ENCODE results near the gene ADK. TPM values are rescaled to one million over a fixed set of nuclear protein-coding genes. Genes with fewer than 3 reads are reported as not detected.
A peak's percentile ranks its signal among the peaks of the same experiment; 100 is the strongest.

The ADK gene
- total and polyA plus RNA-seq, 2 donors from 2014 or later: 33.0 to 38.3 TPM

GRCh38 chr10:74753442-74754211, 602.6 kb downstream of the ADK start:
- Histone ChIP-seq H3K9me3 (ENCODE audit: control insufficient read depth in 2 of 3, insufficient read depth in 1 of 3, low read length in 3 of 3) (no peaks in the 10 kb centered on the region), H3K27ac (ENCODE audit: low read depth in 2 of 2, low read length in 2 of 2) (no peak overlapping the region), H3K4me3 (ENCODE audit: low read length in 3 of 3) (no peak overlapping the region), H3K4me1 (ENCODE audit: control insufficient read depth in 2 of 3, insufficient read depth in 2 of 3, low read depth in 1 of 3, low read length in 3 of 3) (no peaks in the 10 kb centered on the region), H3K36me3 (ENCODE audit: control insufficient read depth in 2 of 3, insufficient read depth in 3 of 3, low read length in 3 of 3) (no peaks in the 10 kb centered on the region), H3K27me3 (ENCODE audit: control insufficient read depth, insufficient read depth, low read length) (no peaks in the 10 kb centered on the region), H3K9ac (ENCODE audit: low read length in 3 of 3) (no peak overlapping the region)
- intact Hi-C loops (cut with DNase I): no loop called here
- FAIRE-seq (no peak), DNase-seq (peak in 3 of 5 donors; percentile 22 to 78 (median 52))
- no peak for TF ChIP-seq CTCF (IDR thresholded peaks at IDR 0.05; ENCODE audit: borderline replicate concordance, extremely low read depth, insufficient read depth)

- Histone ChIP-seq H3K4me3 (ENCODE audit: low read length in 3 of 3) (no peak overlapping the region), H3K27me3 (ENCODE audit: control insufficient read depth, insufficient read depth, low read length) (no peaks in the 10 kb centered on the region), H3K9ac (ENCODE audit: low read length in 3 of 3) (no peak overlapping the region), H3K9me3 (ENCODE audit: control insufficient read depth in 2 of 3, insufficient read depth in 1 of 3, low read length in 3 of 3) (no peaks in the 10 kb centered on the region), H3K27ac (ENCODE audit: low read depth in 2 of 2, low read length in 2 of 2) (no peak overlapping the region), H3K4me1 (ENCODE audit: control insufficient read depth in 2 of 3, insufficient read depth in 2 of 3, low read depth in 1 of 3, low read length in 3 of 3) (no peaks in the 10 kb centered on the region), H3K36me3 (ENCODE audit: control insufficient read depth in 2 of 3, insufficient read depth in 3 of 3, low read length in 3 of 3) (no peaks in the 10 kb centered on the region)
- TF ChIP-seq CTCF (IDR thresholded peaks at IDR 0.05; ENCODE audit: borderline replicate concordance, extremely low read depth, insufficient read depth): no peak
- FAIRE-seq (no peak), DNase-seq (peak in 2 of 5 donors; percentile 43 to 68)
- intact Hi-C loops (cut with DNase I): no loop called here
Measured at GRCh38 chr10:74754381-74754821, 603.4 kb downstream of the ADK start.

GRCh38 chr10:74755273-74755672, 604.3 kb downstream of the ADK start:
- H3K9me3 ChIP-seq (ENCODE audit: control insufficient read depth in 2 of 3, insufficient read depth in 1 of 3, low read length in 3 of 3): no peaks in the 10 kb centered on the region
- no peak for FAIRE-seq
- DNase-seq: no peak
- no peaks in the 10 kb centered on the region for H3K36me3 ChIP-seq (ENCODE audit: control insufficient read depth in 2 of 3, insufficient read depth in 3 of 3, low read length in 3 of 3)
- TF ChIP-seq CTCF (IDR thresholded peaks at IDR 0.05; ENCODE audit: borderline replicate concordance, extremely low read depth, insufficient read depth): no peak
- no peaks in the 10 kb centered on the region for H3K4me1 ChIP-seq (ENCODE audit: control insufficient read depth in 2 of 3, insufficient read depth in 2 of 3, low read depth in 1 of 3, low read length in 3 of 3)
- no peak overlapping the region for H3K27ac ChIP-seq (ENCODE audit: low read depth in 2 of 2, low read length in 2 of 2)
- intact Hi-C loops (cut with DNase I): no loop called here
- no peaks in the 10 kb centered on the region for H3K27me3 ChIP-seq (ENCODE audit: control insufficient read depth, insufficient read depth, low read length)
- H3K4me3 ChIP-seq (ENCODE audit: low read length in 3 of 3): no peak overlapping the region
- no peak overlapping the region for H3K9ac ChIP-seq (ENCODE audit: low read length in 3 of 3)

Other genes with a start within 250 kb of the ADK start
- gene PLAU, start 240.1 kb upstream of the ADK start, total RNA-seq: 40.8 TPM
- gene PLAU, start 240.1 kb upstream of the ADK start, polyA plus RNA-seq (ENCODE audit: insufficient read depth, low read depth, low replicate concordance): 82.5 TPM
- gene VCL, start 153.1 kb upstream of the ADK start, total RNA-seq: 167 TPM
- 23.8 TPM for gene VCL, start 153.1 kb upstream of the ADK start, polyA plus RNA-seq (ENCODE audit: insufficient read depth, low read depth, low replicate concordance)
- 30.1 TPM for gene AP3M1, start 393 bp upstream of the ADK start, total RNA-seq
- 14.6 TPM for gene AP3M1, start 393 bp upstream of the ADK start, polyA plus RNA-seq (ENCODE audit: insufficient read depth, low read depth, low replicate concordance)